Stimulated activated CD4-positive, alpha-beta T cell treated with anti-CD3 and anti-CD28 coated beads, Interleukin-12 subunit alpha, Interleukin-12 subunit beta, amount 100 ng/mL, for 48 hours (primary cell): ENCODE measurements around the gene KLF15.

Source experiments
- DNase-seq, 3 donors: peaks; one replicate each; pipeline ENCODE4 v3.0.0-alpha.2; 2020; ENCODE audit warnings: low read depth in 2 of 3, low spot score in 1 of 3

The KLF15 gene

GRCh38 chr3:126307591-126308393 lies 49.4 kb downstream of the KLF15 start:
- DNase-seq: no peak

GRCh38 chr3:126306888-126307482 lies 50.2 kb downstream of the KLF15 start:
- no peak for DNase-seq

- no peak for DNase-seq
These were observed 50.8 kb downstream of the KLF15 start for GRCh38 chr3:126306397-126306796.

- DNase-seq: no peak
These were observed 51.8 kb downstream of the KLF15 start for GRCh38 chr3:126305427-126305826.

GRCh38 chr3:126304704-126305103 lies 52.5 kb downstream of the KLF15 start:
- no peak for DNase-seq

- DNase-seq: no peak
These were observed 52.9 kb downstream of the KLF15 start for GRCh38 chr3:126304291-126304690.

GRCh38 chr3:126303272-126303671 lies 53.9 kb downstream of the KLF15 start:
- DNase-seq: no peak

GRCh38 chr3:126300761-126301481 lies 56.3 kb downstream of the KLF15 start:
- DNase-seq: no peak

GRCh38 chr3:126300001-126300760 lies 57.0 kb downstream of the KLF15 start:
- no peak for DNase-seq

GRCh38 chr3:126295407-126295939 lies 61.7 kb downstream of the KLF15 start:
- DNase-seq: no peak

GRCh38 chr3:126294211-126294808 lies 62.9 kb downstream of the KLF15 start:
- DNase-seq: no peak

GRCh38 chr3:126293370-126294082 lies 63.7 kb downstream of the KLF15 start:
- no peak for DNase-seq
